Erythroblast (primary cell): ENCODE data around the gene HAUS5.

Experiments
- GATA1 ChIP-seq: IDR thresholded peaks from 2 replicates; pipeline ENCODE4 v1.6.1; 2011; ENCODE audit warnings: low read depth, mild to moderate bottlenecking, control low read depth, low read length, moderate library complexity
- POLR2A ChIP-seq: IDR thresholded peaks from 2 replicates; pipeline ENCODE4 v1.6.1; 2011; ENCODE audit warnings: mild to moderate bottlenecking, low read length

DNA sequence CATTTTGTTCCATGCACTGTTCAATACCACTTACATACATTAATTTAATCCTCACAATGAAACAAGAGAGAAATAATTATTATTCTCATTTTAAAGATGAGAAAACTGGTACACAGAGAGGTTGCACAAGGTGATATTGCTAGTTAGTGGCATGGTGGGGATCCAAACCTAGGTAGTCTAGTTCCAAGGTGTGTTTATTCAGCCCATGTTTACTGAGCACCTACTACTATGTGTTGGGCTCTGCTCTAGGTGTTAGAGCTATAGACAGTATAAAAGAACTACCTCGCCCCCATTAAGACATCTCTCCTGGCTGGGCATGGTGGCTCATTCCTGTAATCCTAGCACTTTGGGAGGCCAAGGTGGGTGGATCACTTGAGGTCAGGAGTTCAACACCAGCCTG is 29.8 kb upstream of the HAUS5 start:
- no peak for TF ChIP-seq POLR2A
- no peak for TF ChIP-seq GATA1
